GM11168 (cell line): ENCODE results near the gene EFNB2.

Experiments used
- in situ Hi-C: fragments of 300-500 bp; cut with MboI; formaldehyde crosslinking; loops from one replicate; pipeline ENCODE4 v1.12.0; 2022; ENCODE audit warnings: low sequenced_read_pairs; ENCODE audit not compliant: unreplicated experiment

Gene EFNB2

DNA sequence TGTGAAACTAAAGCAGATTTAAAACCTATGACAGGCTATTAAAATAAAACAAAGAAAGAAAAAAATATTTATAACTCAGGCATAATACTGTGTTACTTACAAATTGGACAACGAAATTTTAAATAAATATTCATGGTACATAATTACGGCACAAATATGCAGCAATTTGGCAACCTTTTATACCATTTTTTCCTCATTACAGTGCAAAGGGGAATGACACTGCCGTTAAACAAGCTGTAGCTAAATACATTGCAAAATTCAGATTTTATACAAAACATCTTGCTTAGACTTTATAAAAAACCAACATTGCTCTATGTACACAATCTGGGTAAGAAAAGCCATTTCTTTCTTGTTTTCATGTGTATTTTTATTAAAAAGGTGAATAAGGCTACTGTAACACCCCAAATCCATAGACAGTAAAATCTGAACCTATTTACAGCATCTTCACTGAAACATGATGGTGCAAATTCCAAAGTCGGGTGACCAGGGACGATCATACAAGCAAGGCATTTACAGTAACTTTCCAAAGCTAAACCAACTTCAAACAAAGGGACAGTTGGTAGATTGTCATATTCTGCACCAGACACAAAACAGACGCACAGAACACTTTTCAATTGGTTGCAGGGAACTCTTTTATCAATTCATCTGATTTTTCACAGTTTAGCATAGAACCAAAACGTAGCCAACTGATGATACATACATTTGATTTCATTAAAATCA, 45.5 kb downstream of the EFNB2 start:
- in situ Hi-C loops: no loop called here

DNA sequence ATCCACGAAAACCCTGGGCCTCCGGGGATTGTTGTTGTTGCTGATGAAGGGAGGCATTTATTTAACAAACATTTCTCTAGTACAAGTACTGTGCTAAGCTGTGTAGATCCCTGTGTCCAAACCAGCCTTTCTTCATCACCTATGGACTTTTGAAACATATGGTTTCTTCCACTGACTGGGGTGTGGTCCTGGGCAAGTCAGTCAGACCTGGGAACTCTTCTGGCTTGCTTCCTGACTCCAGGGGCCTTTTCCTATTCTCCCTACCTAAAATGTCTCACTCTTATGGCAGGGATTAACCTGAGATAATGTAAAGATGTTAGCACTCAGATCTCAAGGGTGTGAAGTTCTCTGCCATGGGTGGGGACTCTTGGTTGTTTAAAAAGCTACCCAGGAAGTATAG, 46.8 kb downstream of the EFNB2 start:
- in situ Hi-C loops: no loop called here

- in situ Hi-C loops: no loop called here
Observed at GRCh38 chr13:106488076-106488475, 47.4 kb downstream of the EFNB2 start.

- in situ Hi-C loops: no loop called here
Observed at GRCh38 chr13:106487129-106487528, 48.3 kb downstream of the EFNB2 start.

- in situ Hi-C loops: no loop called here
Observed at GRCh38 chr13:106486287-106486686, 49.2 kb downstream of the EFNB2 start.

DNA sequence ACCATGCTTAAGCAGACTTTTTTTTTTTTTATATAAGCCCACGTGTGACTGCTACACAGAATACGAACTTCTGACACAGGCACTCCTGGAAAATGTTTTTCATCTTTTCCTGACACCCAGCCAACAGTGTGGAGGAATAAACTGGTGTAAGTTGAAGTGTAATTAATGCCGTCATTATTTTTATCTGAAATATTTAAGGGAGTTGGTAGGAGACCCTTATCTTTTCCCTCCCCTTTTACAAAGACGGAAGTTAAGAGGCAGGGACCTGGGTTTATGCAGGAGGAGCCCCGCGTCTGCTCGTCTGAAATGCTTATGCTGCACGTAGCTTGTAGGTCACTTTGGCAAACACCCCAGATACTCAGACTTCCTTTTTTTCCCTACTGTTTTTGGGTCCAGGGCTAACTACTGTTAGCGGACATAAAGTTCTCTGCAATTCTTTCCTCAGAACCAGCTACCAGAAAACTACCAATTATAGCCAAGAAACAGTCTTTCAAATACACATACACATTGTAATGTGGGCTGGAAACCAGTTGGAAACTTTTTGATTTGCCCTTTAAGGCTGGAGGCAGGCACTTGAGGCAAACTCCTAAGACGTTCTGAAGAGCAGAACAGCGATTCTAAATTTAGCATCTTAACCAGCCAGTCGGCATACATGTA, 50.8 kb downstream of the EFNB2 start:
- in situ Hi-C loops: no loop called here

GRCh38 chr13:106484084-106484483, 51.4 kb downstream of the EFNB2 start:
- in situ Hi-C loops: no loop called here

- in situ Hi-C loops: no loop called here
Observed at GRCh38 chr13:106481919-106482318, 53.5 kb downstream of the EFNB2 start.

DNA sequence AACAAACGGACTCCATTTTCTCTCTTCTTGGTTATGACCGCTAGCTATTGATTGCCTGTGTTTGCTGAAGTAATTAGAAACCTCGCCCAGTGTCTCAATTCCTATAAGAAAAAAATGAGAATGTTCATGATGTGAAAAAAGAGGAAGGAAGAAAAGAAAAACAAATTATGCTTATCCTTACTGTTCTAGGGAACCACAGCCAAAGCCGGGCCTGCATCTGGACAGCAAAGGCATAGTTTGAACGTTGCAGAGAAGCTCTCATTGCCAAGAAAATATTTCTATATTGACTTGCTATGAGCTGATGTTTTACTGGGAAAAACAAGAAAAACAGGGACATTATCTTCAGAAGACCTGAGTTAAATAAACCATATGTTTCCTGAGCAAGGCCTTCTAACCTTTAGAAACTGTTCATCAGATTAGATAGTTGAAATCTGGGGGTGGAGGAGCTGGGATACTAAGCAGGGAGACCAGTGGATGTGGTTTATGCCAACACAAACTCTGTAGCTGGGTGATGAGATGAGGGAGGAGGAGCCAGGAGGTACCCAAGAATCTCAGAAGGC, 55.0 kb downstream of the EFNB2 start:
- in situ Hi-C loops: no loop called here

- in situ Hi-C loops: no loop called here
Observed at GRCh38 chr13:106479929-106480328, 55.5 kb downstream of the EFNB2 start.

- in situ Hi-C loops: no loop called here
Observed at GRCh38 chr13:106478116-106478515, 57.3 kb downstream of the EFNB2 start.

GRCh38 chr13:106477303-106477702, 58.2 kb downstream of the EFNB2 start:
- in situ Hi-C loops: no loop called here

DNA sequence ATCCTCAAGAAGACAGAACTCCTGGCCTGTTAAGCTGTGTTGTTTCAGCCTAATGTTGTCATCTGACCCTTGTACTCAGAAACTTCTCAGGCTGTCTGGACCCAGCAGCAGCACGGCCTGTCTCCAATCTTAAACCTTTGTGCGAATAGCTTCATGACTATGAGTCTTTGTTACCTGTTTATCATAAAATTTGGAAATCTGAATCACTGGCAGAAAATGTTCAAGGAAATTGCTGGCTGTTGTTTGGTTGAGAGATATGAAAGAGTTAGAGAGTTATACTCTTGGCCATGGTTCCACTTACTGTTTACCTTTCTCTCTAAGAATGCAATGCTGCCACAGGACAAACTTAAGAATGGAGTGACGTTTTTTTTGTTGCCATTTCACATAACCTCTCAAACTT, 59.6 kb downstream of the EFNB2 start:
- in situ Hi-C loops: no loop called here

DNA sequence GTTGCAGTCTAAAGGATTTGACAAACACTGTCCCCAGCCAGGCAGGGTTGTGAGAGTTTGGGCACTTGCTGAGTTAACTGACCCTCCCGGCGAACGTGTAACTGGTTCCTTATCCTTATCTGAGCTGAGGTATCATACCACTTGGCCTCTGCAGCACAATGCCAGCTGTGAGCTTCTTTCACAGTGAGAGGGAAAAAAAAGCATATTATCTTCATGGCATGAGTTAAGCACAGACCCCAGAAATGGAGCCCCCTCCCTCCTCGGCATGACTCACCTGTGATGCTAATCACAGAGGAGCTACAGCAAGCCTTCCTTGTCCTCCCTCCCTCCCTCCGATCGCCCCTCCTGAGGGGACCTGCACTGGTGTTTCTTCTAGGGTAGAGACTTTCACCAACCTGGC, 60.5 kb downstream of the EFNB2 start:
- in situ Hi-C loops: no loop called here

DNA sequence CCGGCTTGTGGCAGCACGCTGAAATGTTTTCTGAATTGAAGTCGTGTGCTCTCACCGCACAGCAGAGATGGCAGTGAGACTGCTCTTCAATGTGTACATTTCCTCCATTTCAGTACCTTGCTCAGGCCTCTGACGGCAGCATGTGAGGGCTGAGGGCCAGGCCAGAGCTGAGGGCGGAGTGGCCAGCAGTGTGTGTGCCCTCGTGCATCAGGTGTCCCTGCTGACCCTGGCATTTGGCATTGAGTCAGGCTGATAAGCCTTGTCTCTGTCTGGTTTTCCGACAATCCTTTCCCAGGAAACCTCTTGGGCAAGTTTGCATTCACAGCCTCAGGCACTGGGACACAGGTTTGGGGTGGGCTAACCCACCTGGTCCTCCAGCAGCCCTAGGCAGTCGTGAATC, 62.3 kb downstream of the EFNB2 start:
- in situ Hi-C loops: no loop called here

- in situ Hi-C loops: no loop called here
Observed at GRCh38 chr13:106472621-106473020, 62.8 kb downstream of the EFNB2 start.

DNA sequence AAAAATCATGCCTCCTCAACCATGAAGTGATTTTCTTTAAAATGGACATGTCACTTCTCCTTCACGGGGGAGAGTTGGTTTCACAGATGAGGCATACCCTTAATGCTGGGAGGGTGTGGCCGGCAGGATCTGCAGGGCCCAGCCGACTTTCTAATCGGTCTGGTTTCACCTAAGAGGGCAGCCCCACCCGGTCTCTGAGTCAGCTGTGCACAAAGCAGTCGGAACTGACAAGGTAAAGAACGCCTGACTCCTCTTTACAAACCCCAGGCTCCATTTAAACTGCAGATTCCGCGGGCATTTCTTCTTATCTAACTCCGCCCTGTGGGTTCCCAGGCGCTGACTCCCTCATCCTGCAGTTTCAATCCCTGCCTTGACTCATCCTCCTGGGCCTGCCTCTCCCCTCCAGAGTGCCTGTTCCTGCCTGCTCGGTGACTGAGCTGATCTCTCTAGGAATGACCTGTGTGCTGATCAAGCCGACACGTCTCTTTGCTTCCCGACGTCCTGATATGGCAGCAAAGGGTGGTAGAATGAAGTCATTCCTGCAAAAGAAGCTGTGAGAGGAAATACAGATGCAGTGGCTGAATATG, 63.4 kb downstream of the EFNB2 start:
- in situ Hi-C loops: no loop called here

- in situ Hi-C loops: no loop called here
Observed at GRCh38 chr13:106470576-106470975, 64.9 kb downstream of the EFNB2 start.

DNA sequence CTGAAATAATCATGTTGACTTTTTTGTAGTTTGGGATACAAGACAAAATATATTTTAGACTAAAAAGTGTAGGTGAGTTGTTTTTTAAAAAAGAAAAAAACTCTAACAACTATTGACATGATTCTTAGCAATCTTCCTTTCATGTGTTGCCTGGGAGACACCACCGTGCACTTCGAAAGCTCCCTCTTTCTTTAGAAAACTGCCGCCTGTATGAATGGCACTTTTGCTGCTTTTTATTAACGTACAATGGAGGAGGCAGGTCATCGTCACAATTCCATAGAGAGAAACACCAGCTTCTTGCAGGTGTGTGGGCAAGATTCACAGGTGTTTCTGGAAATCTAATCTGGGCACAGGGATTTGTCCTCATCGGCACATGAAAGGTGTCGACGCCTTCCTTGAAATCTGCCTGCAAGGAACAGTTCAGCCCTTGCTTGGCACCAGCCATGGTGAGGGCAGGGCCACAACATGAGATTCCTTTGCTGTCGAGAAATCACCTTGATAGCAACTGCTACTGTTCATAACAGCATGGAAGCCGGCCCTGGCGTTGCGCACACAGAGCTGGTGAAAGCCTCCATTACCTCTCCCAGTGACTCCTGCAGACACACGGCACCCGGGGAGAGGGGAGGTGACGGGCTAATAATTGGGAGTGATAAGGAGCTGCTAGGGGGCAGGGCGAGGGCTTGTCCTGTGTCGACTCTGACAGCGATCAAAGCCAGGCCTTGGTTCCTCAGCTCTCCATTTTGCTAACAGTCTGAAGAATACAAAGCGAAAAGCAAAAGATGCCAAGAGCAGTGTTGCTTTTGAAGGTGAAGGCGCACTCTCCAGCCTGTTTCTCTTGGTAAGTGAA, 66.5 kb downstream of the EFNB2 start:
- in situ Hi-C loops: no loop called here

DNA sequence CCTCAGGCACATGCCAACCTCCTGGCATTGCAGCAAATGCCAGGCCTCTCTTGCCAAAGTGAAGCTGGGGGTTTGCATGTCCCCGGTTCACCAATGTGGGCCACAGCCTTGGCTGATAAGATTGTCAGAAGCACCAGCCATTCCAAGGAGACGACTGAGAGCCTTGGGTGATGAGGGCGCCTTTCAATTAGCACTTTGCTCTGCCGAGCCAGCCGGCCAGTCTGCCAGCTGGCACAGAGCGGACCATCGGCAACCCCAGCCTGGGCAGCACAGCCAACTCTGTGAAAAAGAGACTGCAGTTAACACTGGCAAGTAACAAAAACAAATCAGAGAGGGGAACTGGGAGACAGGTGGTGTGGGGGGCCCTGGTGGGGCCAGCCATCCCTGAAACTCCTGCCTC, 67.3 kb downstream of the EFNB2 start:
- in situ Hi-C loops: no loop called here
